ENCODE data around the gene NUTM2G.
"Not testable (repeated sequence)": the region's sequence is repeated elsewhere in the genome, so short reads cannot be mapped to it uniquely, and the experiment has no call there.

DNA sequence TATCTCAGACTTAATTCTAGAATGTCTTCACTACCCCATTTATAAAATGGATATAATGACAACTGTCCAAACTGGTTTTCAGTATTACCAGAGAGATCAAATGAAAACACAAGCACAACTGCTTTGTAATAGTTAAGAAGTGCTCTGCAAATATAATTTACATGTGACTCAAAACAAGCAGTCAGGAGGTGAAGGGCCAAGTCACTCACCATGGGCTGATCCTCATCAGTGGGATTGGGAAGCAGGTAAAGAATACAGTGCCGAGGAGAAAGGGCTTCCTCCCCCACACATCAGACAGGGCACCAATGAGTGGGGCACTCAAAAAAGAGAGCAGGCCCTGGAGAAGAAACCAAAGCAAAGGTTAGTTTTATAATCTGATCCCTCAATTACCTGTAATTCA is 20.7 kb downstream of the NUTM2G start:
- TF ChIP-seq BCL11A (IDR thresholded peaks at IDR 0.05; ENCODE audit: low read depth, low read length); TBL1XR1 (IDR thresholded peaks at IDR 0.05; ENCODE audit: low read depth, low read length); POLR2AphosphoS5 (IDR thresholded peaks at IDR 0.05; ENCODE audit: low read length); CHD2 (IDR thresholded peaks at IDR 0.05; ENCODE audit: borderline replicate concordance, low read depth, low read length); SP1 (IDR thresholded peaks at IDR 0.05; ENCODE audit: low read depth, low read length); SMC3 (IDR thresholded peaks at IDR 0.05; ENCODE audit: borderline replicate concordance, low read length): not testable (repeated sequence)
